Measurements from ENCODE around the gene APOB.

Gene APOB, protein sequence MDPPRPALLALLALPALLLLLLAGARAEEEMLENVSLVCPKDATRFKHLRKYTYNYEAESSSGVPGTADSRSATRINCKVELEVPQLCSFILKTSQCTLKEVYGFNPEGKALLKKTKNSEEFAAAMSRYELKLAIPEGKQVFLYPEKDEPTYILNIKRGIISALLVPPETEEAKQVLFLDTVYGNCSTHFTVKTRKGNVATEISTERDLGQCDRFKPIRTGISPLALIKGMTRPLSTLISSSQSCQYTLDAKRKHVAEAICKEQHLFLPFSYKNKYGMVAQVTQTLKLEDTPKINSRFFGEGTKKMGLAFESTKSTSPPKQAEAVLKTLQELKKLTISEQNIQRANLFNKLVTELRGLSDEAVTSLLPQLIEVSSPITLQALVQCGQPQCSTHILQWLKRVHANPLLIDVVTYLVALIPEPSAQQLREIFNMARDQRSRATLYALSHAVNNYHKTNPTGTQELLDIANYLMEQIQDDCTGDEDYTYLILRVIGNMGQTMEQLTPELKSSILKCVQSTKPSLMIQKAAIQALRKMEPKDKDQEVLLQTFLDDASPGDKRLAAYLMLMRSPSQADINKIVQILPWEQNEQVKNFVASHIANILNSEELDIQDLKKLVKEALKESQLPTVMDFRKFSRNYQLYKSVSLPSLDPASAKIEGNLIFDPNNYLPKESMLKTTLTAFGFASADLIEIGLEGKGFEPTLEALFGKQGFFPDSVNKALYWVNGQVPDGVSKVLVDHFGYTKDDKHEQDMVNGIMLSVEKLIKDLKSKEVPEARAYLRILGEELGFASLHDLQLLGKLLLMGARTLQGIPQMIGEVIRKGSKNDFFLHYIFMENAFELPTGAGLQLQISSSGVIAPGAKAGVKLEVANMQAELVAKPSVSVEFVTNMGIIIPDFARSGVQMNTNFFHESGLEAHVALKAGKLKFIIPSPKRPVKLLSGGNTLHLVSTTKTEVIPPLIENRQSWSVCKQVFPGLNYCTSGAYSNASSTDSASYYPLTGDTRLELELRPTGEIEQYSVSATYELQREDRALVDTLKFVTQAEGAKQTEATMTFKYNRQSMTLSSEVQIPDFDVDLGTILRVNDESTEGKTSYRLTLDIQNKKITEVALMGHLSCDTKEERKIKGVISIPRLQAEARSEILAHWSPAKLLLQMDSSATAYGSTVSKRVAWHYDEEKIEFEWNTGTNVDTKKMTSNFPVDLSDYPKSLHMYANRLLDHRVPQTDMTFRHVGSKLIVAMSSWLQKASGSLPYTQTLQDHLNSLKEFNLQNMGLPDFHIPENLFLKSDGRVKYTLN (N-terminal part only)

DNA sequence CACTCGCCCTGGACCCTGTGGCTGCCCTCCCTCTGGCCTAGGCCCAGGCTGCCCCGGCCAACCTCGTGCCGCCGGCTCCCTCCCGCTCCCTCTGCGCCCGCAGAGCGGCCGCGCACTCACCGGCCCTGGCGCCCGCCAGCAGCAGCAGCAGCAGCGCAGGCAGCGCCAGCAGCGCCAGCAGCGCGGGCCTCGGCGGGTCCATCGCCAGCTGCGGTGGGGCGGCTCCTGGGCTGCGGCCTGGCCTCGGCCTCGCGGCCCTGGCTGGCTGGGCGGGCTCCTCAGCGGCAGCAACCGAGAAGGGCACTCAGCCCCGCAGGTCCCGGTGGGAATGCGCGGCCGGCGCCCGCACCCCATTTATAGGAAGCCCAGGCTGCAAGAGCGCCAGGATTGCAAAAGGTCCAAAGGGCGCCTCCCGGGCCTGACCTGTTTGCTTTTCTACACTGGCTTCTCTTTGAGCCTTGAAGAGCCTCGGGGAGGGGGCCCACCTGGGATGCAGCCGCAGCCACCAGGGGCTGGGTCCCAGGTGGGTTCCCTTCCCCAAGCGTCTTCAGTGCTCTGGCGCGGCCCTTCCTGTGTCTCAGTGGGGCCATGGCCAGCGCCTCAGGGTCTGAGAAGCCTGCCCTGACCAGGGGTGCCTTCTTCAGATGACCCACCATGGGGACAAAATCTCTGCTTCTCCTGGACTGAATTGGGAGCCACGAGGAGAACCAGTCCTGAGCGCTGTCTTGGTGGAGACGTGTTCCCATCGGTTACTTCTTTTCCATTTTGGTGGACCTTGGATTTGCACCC lies at the start of gene APOB:
APOB (minus strand) TSS at position 330 of the 789 bp plus-strand sequence; CDS start at position 202, 128 bp downstream.
- DNase-seq (ENCODE audit: low read depth): no peak

DNA sequence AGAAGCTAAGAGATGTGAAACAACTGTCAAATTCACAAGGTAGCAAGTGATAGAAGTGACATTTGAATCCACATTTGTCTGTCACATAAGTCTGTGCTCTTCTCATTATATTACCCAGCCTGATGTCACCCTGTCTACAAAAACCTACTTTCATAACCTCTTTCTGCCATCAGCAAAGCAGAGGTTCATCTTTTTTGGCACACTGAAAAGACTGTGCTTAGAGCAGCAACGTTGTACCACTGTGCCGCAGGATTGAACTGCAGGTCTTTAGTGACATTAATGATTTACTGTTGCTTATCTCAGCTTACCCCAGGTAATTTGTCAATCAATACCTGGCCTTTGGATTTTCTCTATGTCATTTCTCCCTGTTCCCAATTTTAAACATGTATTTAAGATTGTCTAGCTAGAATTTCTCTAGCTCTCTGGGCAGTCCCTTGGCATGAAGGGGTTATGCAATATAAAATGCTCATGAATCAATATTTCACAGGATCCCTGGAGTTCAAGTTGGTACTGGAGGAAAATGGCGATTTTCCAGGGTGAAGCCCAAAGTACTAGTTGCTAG lies 48.5 kb upstream of the APOB start:
- no peak for DNase-seq (ENCODE audit: low read depth)

DNA sequence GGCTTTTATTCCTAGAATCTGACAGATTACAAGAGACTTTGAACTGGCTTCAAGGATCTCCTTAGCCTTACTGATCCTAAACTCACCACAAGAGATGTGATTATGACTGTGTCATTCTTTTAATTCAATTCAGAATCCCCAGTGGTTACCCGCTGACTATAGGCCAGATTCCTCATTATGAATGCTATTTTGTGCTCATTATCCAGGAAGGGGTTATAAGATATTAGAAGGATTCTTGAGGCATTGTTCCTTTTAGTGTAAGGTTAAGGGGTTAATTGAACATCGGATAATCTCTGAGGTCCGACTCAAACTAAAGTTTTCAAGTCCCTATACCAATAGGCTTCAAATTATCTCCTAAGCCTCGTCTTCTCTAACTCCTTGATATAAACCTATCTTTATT lies 40.5 kb upstream of the APOB start:
- DNase-seq (ENCODE audit: low read depth): no peak

DNA sequence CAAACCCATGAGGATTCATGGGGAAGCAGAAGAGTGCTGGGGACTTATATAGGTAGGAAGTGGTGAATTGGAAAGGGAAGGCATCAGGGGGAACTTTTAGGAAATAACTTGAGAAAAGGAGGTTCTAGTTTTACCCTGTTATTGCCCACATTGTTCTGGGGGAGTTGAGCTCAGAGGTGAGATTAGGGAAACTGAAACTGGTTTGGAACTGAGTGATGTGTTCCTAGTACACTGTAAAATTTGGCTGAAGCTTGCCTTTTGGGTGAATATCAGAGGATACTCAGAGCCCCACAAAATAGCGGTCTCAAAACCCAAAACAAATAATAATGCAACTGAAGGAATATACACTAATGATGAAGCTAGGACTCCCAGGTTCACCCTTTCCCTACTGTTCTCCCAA lies 39.6 kb upstream of the APOB start:
- DNase-seq (ENCODE audit: low read depth): no peak

DNA sequence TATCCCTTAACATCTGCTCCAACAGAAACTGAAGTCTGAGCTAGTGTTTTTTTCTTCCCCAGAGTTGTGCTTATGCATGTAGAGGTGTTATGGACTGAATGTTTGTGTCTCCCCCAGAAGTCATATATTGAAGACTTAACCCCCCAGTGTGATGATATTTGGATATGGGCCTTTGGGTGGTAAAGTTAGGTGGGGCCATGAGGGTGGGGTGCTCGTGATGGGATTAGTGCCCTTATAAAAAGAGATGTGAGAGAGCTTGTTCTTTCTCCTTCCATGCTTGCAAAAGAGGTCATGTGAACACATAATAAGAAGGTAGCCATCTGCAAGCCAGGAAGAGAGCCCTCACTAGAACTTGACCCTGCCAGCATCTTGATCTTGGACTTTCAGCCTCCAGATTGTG lies 34.4 kb upstream of the APOB start:
- no peak for DNase-seq (ENCODE audit: low read depth)

DNA sequence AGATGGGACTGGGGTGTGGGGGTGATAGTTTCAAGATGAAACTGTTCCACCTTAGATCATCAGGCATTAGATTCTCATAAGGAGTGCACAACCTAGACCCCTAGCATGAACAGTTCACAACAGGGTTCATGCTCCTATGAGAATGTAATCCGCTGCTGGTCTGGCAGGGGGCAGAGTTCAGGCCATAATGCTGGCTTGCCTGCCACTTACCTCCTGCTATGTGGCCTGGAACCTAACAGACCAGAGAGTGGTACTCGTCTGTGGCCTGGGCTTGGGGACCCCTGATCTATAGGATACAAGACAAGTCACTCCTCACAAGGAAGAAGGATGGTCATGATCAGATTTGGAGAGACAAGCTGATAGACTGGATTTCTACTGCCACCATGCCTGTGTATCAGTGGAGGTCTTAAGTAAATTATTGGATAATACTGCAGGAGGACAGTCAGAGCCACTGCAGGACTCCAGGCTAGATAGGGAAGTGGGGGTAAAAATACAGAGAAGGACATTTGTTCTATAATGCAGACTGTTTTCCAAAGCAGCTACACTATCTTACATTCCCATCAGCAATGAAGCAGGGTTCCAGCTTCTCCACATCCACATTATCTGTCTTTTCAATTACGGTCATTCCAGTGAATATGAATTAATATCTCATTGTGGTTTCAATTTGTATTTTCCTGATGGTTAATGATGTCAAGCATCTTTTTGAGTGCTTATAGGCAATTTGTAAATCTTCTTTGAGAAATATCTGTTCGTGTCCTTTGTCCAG lies 28.8 kb upstream of the APOB start:
- no peak for DNase-seq (ENCODE audit: low read depth)

DNA sequence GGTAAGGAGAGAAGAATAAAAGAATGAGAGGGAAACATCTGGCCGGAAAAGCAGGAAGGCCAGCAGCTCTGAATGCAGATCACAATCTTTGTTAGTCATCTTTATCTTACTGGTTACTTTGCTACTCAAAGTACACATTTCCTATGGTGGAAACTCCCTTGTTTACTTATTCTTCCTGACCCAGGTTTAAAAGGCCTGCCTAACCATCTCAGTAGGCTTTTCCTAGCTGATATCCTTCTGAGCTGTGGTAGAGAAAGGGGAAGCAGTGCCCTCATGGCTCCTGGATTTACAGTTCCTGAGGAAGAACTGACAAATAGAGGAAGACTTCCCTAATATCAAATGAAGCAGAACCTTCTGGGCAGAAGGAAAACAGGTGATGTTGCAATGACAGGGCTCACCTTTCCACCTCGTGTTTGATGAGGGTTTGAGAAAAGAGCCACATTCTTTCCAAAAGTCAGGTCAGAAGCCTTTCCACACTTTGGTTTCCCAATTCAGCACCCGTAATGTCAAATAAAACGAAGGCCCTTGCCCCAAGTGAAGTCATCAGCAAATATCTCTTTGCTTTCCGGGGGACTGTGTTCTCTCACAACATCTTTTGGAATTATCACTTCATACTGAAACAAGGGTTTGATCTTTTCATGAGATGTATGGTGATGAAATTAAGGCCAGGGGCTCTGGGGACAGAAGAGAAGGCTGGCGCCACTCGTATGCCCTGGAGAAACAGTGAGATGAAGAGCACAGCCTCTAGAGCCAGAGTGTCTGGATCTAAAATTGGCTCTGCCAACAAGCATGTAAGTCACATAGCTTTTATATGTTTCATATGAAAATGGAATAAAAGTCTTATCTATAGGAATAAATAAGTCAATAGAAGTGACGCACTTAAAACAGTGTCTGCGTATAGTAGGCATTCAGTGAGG lies 26.7 kb upstream of the APOB start:
- no peak for DNase-seq (ENCODE audit: low read depth)

GRCh38 chr2:21069746-21070340 lies 26.0 kb upstream of the APOB start:
- DNase-seq (ENCODE audit: low read depth): no peak

GRCh38 chr2:21067859-21068537 lies 24.1 kb upstream of the APOB start:
- no peak for DNase-seq (ENCODE audit: low read depth)

DNA sequence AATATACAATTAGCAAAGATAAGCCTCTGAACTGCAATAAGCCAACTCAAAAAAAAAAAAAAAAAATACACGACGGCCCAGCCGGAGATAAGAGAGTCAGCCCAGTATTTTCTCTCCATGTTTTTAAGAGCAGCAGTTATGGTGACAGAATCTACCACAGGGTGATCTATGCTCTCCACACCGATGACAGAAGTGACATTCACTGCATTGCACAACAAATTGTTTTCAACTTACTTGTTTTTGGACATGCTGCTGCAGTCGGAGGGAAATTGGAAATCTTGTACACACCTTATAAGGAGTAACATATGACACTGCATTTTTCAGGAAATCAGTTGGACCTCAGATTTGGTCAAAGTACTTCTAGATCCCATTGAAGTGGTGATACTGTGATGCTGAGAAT lies 23.3 kb upstream of the APOB start:
- no peak for DNase-seq (ENCODE audit: low read depth)

GRCh38 chr2:21059885-21060610 lies 16.2 kb upstream of the APOB start:
- no peak for DNase-seq (ENCODE audit: low read depth)

GRCh38 chr2:21057097-21057496 lies 13.2 kb upstream of the APOB start:
- no peak for DNase-seq (ENCODE audit: low read depth)

- no peak for DNase-seq (ENCODE audit: low read depth)
Measured at GRCh38 chr2:21055879-21056790, 12.3 kb upstream of the APOB start.

DNA sequence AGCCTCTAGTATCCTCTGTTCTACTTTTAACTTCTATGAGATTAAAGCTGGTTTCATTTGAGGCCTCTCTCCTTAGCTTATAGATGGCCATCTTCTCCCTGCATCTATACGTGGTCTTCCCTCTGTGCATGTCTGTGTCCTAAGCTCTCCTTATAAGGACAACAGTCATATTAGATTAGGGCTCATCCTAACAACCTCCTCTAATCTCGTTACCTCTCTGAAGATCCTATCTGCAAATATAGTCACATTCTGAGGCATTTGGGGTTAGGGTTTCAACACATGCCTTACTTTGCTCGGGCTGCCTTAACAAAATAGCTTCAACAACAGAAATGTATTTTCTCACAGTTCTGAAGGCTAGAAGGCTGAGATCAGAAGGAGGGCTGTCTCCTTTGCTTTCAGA lies 11.6 kb upstream of the APOB start:
- DNase-seq (ENCODE audit: low read depth): no peak

DNA sequence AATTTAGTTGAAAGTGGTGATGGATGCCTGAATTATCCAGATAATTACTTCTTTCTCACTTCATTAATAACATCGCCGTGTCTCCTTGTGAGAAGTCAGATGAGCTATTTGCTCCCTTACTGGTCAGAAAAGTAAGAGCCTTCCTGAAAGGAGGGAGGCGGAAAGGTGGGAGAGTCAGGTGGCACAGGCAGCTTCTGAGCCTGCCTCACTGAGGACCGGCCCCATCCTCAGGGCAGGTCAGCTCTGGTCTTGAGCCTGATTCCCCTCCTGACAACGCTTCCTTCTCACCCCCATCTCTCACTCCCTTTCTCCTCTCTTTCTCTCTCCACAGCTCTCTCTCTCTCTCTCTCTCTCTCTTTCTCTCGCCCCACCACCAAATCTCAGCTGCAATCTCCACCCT lies 10.1 kb upstream of the APOB start:
- DNase-seq (ENCODE audit: low read depth): no peak

GRCh38 chr2:21052044-21052443 lies 8.2 kb upstream of the APOB start:
- DNase-seq (ENCODE audit: low read depth): no peak

GRCh38 chr2:21050164-21050563 lies 6.3 kb upstream of the APOB start:
- no peak for DNase-seq (ENCODE audit: low read depth)
